ENCODE data around the gene GAN.

GRCh38 chr16:81432937-81433557 is 118.3 kb downstream of the GAN start:
- no peak for TF ChIP-seq CTCF (IDR thresholded peaks at IDR 0.05)
- TF ChIP-seq POLR2A (IDR thresholded peaks at IDR 0.05): no peak
